Measurements from ENCODE around the gene OR8S1.

The OR8S1 gene, protein sequence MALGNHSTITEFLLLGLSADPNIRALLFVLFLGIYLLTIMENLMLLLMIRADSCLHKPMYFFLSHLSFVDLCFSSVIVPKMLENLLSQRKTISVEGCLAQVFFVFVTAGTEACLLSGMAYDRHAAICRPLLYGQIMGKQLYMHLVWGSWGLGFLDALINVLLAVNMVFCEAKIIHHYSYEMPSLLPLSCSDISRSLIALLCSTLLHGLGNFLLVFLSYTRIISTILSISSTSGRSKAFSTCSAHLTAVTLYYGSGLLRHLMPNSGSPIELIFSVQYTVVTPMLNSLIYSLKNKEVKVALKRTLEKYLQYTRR

DNA sequence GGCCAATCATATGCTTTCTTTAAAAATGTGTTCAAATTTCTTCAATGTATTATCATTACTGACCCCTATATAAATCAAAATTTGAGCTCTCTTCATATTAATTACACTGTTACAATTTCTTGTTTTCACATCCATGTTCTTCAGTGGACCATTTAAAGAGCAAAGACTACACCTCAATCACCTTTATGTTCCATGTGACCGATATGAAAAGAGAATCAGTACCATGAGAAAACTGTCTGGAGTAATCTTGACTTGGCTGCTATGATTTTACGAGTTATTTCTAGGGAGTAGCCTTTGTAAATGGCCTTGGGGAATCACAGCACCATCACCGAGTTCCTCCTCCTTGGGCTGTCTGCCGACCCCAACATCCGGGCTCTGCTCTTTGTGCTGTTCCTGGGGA, at the start of gene OR8S1:
Gene OR8S1 (plus strand): TSS at position 301 of the 400 bp plus-strand sequence. CDS start 0 bp downstream, at position 301.
- TF ChIP-seq TEAD4 (IDR thresholded peaks at IDR 0.05): no peak
- TF ChIP-seq YY1 (IDR thresholded peaks at IDR 0.05; ENCODE audit: low read depth): no peak
- no peak for TF ChIP-seq NFIC (IDR thresholded peaks at IDR 0.05)
- no peak for TF ChIP-seq FOXM1 (IDR thresholded peaks at IDR 0.05; ENCODE audit: borderline replicate concordance, low read depth)
- TF ChIP-seq EGR1 (IDR thresholded peaks at IDR 0.05): no peak

DNA sequence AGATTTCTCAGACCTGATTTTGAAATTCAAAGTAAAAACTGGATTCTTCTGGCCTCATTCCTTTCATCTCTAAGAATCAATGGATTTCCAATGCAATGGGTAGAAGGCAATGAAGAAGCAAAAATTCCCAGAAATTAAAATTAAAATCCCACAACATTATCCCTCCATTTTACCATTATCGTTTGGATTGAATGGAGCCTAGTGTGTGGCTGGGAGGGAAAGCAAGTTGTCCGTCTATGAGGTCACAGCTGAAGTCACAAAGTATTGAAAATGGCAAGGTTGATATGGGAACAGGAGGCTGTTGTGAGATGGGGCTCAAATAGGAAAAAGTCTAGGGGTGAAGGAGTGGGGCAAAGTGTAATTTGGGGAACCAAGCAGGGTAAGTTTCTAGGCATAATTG, 43.2 kb upstream of the OR8S1 start, which contains the start of gene C12orf54:
Gene C12orf54 (plus strand): TSS at position 301 of the 400 bp plus-strand sequence. CDS start 799 bp downstream, outside the sequence.
- no peak for TF ChIP-seq NFIC (IDR thresholded peaks at IDR 0.05)
- no peak for TF ChIP-seq TCF12 (IDR thresholded peaks at IDR 0.05; ENCODE audit: low read depth)
- TF ChIP-seq CREB1 (IDR thresholded peaks at IDR 0.05; ENCODE audit: low read depth): no peak
- TF ChIP-seq, protein P1, sequence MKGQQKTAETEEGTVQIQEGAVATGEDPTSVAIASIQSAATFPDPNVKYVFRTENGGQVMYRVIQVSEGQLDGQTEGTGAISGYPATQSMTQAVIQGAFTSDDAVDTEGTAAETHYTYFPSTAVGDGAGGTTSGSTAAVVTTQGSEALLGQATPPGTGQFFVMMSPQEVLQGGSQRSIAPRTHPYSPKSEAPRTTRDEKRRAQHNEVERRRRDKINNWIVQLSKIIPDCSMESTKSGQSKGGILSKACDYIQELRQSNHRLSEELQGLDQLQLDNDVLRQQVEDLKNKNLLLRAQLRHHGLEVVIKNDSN (IDR thresholded peaks at IDR 0.05): no peak
- TF ChIP-seq YY1 (IDR thresholded peaks at IDR 0.05; ENCODE audit: low read depth): no peak
- TF ChIP-seq RAD21 (IDR thresholded peaks at IDR 0.05; ENCODE audit: low read depth): no peak
- TF ChIP-seq FOXM1 (IDR thresholded peaks at IDR 0.05; ENCODE audit: borderline replicate concordance, low read depth): no peak
- TF ChIP-seq EGR1 (IDR thresholded peaks at IDR 0.05): no peak
- TF ChIP-seq, protein P2, sequence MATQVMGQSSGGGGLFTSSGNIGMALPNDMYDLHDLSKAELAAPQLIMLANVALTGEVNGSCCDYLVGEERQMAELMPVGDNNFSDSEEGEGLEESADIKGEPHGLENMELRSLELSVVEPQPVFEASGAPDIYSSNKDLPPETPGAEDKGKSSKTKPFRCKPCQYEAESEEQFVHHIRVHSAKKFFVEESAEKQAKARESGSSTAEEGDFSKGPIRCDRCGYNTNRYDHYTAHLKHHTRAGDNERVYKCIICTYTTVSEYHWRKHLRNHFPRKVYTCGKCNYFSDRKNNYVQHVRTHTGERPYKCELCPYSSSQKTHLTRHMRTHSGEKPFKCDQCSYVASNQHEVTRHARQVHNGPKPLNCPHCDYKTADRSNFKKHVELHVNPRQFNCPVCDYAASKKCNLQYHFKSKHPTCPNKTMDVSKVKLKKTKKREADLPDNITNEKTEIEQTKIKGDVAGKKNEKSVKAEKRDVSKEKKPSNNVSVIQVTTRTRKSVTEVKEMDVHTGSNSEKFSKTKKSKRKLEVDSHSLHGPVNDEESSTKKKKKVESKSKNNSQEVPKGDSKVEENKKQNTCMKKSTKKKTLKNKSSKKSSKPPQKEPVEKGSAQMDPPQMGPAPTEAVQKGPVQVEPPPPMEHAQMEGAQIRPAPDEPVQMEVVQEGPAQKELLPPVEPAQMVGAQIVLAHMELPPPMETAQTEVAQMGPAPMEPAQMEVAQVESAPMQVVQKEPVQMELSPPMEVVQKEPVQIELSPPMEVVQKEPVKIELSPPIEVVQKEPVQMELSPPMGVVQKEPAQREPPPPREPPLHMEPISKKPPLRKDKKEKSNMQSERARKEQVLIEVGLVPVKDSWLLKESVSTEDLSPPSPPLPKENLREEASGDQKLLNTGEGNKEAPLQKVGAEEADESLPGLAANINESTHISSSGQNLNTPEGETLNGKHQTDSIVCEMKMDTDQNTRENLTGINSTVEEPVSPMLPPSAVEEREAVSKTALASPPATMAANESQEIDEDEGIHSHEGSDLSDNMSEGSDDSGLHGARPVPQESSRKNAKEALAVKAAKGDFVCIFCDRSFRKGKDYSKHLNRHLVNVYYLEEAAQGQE (IDR thresholded peaks at IDR 0.05; ENCODE audit: low read depth): no peak
- TF ChIP-seq TAF1 (IDR thresholded peaks at IDR 0.05; ENCODE audit: low read depth): no peak
- no peak for TF ChIP-seq TEAD4 (IDR thresholded peaks at IDR 0.05)

DNA sequence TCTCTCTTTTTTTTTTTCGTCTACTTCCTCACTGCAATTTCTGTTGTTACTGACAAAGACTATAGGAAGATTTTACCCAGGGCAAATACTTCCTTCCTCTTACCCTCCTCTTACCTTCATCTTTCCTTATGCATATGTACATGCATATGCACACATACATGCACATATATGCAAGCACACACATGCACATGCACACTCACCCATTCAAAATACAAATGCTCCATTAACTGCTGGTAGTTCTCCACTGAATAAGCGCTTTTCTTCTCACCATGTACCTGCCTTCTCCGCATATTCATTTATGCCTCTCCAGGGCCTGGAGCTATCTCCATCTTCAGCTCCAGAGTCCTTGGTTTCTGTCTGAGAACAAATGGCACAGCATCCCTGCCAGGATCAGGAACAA, 42.5 kb upstream of the OR8S1 start:
- TF ChIP-seq ZBTB7A (IDR thresholded peaks at IDR 0.05; ENCODE audit: low read depth): no peak
- TF ChIP-seq, protein P1 (IDR thresholded peaks at IDR 0.05): no peak

DNA sequence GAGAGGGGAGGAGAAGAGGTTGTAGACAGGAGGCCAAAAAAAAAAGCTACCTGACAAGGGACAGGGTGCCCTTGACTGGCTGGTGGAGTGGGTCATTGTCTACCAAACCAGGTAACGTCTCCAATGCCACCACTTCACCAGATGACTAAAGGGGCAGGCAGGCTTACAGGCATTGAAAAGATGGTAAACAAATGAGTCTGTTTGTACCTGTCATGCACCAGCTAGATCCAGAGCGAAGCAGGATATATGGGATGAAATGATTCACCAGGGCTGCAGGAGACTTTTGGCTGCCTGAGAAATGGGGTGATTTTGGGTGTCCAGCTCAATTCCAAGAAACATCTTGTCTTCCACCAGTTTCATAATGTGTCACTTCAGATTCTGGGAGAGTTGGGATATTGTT, 39.2 kb upstream of the OR8S1 start:
- TF ChIP-seq EGR1 (IDR thresholded peaks at IDR 0.05) (no peak), TEAD4 (IDR thresholded peaks at IDR 0.05) (no peak), CEBPB (IDR thresholded peaks at IDR 0.05) (no peak), NFIC (IDR thresholded peaks at IDR 0.05) (no peak), ZBTB7A (IDR thresholded peaks at IDR 0.05; ENCODE audit: low read depth) (no peak)
- TF ChIP-seq, protein P2 (IDR thresholded peaks at IDR 0.05; ENCODE audit: low read depth): no peak
- TF ChIP-seq, protein P1 (IDR thresholded peaks at IDR 0.05): no peak

DNA sequence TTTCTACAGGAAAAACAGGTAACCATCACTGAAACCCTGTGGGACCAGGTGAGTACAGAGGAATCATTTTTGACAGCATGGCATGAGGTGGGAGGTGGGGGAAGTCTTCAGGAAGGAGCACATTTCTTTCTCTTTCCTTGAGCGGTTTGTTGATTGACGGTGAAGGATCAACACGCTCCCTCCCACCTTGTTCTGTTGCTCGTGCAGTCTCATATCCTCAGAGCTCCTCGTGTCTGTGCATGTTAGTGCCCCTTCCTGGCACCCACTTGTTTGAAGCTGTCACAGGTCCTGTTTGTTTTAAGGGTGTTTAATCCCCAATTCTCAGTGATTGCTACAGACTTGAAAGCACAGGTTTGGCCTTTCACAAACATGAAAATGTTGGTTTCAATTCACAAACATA, 38.8 kb upstream of the OR8S1 start:
- TF ChIP-seq, protein P1 (IDR thresholded peaks at IDR 0.05): no peak
- TF ChIP-seq, protein P2 (IDR thresholded peaks at IDR 0.05; ENCODE audit: low read depth): no peak
- no peak for TF ChIP-seq EGR1 (IDR thresholded peaks at IDR 0.05)
- TF ChIP-seq ZBTB7A (IDR thresholded peaks at IDR 0.05; ENCODE audit: low read depth): no peak
- TF ChIP-seq, protein P3, sequence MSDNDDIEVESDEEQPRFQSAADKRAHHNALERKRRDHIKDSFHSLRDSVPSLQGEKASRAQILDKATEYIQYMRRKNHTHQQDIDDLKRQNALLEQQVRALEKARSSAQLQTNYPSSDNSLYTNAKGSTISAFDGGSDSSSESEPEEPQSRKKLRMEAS (IDR thresholded peaks at IDR 0.05): no peak
- no peak for TF ChIP-seq EP300 (IDR thresholded peaks at IDR 0.05; ENCODE audit: borderline replicate concordance)
- TF ChIP-seq NFIC (IDR thresholded peaks at IDR 0.05): no peak
- TF ChIP-seq YY1 (IDR thresholded peaks at IDR 0.05; ENCODE audit: low read depth): no peak
- no peak for TF ChIP-seq TAF1 (IDR thresholded peaks at IDR 0.05; ENCODE audit: low read depth)
- TF ChIP-seq RAD21 (IDR thresholded peaks at IDR 0.05; ENCODE audit: low read depth): no peak
- no peak for TF ChIP-seq TCF12 (IDR thresholded peaks at IDR 0.05; ENCODE audit: low read depth)
- TF ChIP-seq FOXM1 (IDR thresholded peaks at IDR 0.05; ENCODE audit: borderline replicate concordance, low read depth): no peak
- TF ChIP-seq TEAD4 (IDR thresholded peaks at IDR 0.05): no peak
- no peak for TF ChIP-seq CREB1 (IDR thresholded peaks at IDR 0.05; ENCODE audit: low read depth)
- TF ChIP-seq CEBPB (IDR thresholded peaks at IDR 0.05): no peak
